Lung (tissue), 12 donors: ENCODE data around the gene COA4. TPM values are rescaled to one million over a fixed set of nuclear protein-coding genes. Genes with fewer than 3 reads are reported as not detected.
"Not testable (repeated sequence)": the region's sequence is repeated elsewhere in the genome, so short reads cannot be mapped to it uniquely, and the experiment has no call there.

Source experiments
- ATAC-seq: fragments of 200-7000 bp; cut with Tn5 transposase; one replicate; pipeline ENCODE4 v1.9.1; 2020; ENCODE audit warnings: moderate number of reproducible peaks; ENCODE audit not compliant: insufficient read depth, low FRiP score
- DNase-seq, 3 donors: peaks; one replicate each; pipeline ENCODE4 v3.0.0-alpha.2; 2013 to 2017
- H3K27ac ChIP-seq, 2 donors: one replicate each; pipeline ENCODE4 v1.5.1; 2013; ENCODE audit warnings: mild to moderate bottlenecking in 2 of 2, moderate library complexity in 2 of 2, control low read depth in 1 of 2, inconsistent platforms in 1 of 2, low read depth in 1 of 2, low read length in 1 of 2
- H3K27me3 ChIP-seq, 3 donors: one replicate each; pipeline ENCODE4 v1.5.1; 2013; ENCODE audit warnings: low read length in 2 of 3; ENCODE audit not compliant: control insufficient read depth in 3 of 3, insufficient read depth in 3 of 3
- H3K36me3 ChIP-seq, 4 donors: one replicate each; pipeline ENCODE4 v1.5.1; 2013; ENCODE audit warnings: low read length in 4 of 4, mild to moderate bottlenecking in 1 of 4, moderate library complexity in 1 of 4; ENCODE audit not compliant: control insufficient read depth in 4 of 4, insufficient read depth in 4 of 4
- H3K4me1 ChIP-seq, 5 donors: one replicate each; pipeline ENCODE4 v1.5.1; 2013; ENCODE audit warnings: low read length in 5 of 5, mild to moderate bottlenecking in 2 of 5, moderate library complexity in 1 of 5; ENCODE audit not compliant: control insufficient read depth in 5 of 5, insufficient read depth in 5 of 5
- H3K4me3 ChIP-seq: one replicate; pipeline ENCODE4 v1.5.1; 2013; ENCODE audit warnings: mild to moderate bottlenecking, control low read depth, moderate library complexity
- H3K9ac ChIP-seq, 2 donors: one replicate each; pipeline ENCODE4 v1.5.1; 2013; ENCODE audit warnings: low read length in 2 of 2, control low read depth in 1 of 2; ENCODE audit not compliant: insufficient read depth in 1 of 2
- H3K9me3 ChIP-seq, 4 donors: one replicate each; pipeline ENCODE4 v1.5.1; 2013; ENCODE audit warnings: low read length in 3 of 4, mild to moderate bottlenecking in 1 of 4, moderate library complexity in 1 of 4; ENCODE audit not compliant: control insufficient read depth in 4 of 4, insufficient read depth in 3 of 4
- WGBS, 2 donors: extraction: QIAGEN DNeasy Blood & Tissue Kit; methylation state at CpG; one replicate each; pipeline ENCODE4 v1.1.7; 2013; 5-methylcytosine and 5-hydroxymethylcytosine counted together
- polyA plus RNA-seq, 2 donors: library from polyadenylated mRNA; stranded (reverse); fragments of 200-250 nt; gene quantifications; one replicate each; pipeline ENCODE4 v1.2.1, GENCODE V29; 2013
- total RNA-seq, 2 donors: library from RNA; depleted of rRNA in 1 of 2; stranded (reverse); fragments of >200 nt in 1 of 2; gene quantifications; one replicate each; pipeline ENCODE4 v1.2.1, GENCODE V29; 2014 to 2021
- TF ChIP-seq, protein P1 (sequence below): IDR thresholded peaks from 2 replicates; pipeline ENCODE4 v1.5.1; 2012; ENCODE audit warnings: mild to moderate bottlenecking; ENCODE audit errors: control extremely low read depth, extremely low read depth
- donor health status: control.
- donor health status: control.
- donor health status: Bipolar disorder and iron deficiency.
- donor health status: healthy.
- donor health status: DM: yes; HTN: yes; CAD: no.

COA4 gene
- total and polyA plus RNA-seq, 4 donors: 40.0 to 105 (median 70.2) TPM

DNA sequence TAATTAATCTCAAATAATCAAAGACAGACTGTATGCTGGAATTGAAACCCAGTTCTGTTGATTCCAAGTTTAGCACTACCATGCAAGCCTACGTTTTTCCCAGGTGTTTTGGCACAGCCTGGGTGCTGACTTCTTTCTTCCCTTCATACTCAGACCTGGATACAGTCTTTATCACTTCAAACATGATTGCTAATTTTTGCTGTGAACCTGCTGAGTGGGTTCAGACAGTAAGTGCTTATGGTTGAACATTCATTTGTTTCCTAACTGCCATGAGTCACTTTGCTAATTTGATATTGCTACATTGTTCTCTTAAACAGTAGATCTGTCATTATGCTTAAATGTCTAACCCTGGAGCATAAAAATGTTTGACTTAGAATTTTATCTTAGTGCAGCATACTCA lies 12.4 kb upstream of the COA4 start:
- Histone ChIP-seq H3K27me3 (no peaks in the 10 kb centered on the region), H3K4me1 (no peaks in the 10 kb centered on the region), H3K9me3 (no peaks in the 10 kb centered on the region), H3K4me3 (no peak overlapping the region), H3K9ac (no peak overlapping the region), H3K27ac (no peak overlapping the region), H3K36me3 (peaks cover 3 to 18% (median 7%) of the 10 kb centered on the region in 4 donors)
- WGBS, 2 donors: 59 to 77% methylated on average over 1 of the region's 1 CpG
- TF ChIP-seq, protein P1, sequence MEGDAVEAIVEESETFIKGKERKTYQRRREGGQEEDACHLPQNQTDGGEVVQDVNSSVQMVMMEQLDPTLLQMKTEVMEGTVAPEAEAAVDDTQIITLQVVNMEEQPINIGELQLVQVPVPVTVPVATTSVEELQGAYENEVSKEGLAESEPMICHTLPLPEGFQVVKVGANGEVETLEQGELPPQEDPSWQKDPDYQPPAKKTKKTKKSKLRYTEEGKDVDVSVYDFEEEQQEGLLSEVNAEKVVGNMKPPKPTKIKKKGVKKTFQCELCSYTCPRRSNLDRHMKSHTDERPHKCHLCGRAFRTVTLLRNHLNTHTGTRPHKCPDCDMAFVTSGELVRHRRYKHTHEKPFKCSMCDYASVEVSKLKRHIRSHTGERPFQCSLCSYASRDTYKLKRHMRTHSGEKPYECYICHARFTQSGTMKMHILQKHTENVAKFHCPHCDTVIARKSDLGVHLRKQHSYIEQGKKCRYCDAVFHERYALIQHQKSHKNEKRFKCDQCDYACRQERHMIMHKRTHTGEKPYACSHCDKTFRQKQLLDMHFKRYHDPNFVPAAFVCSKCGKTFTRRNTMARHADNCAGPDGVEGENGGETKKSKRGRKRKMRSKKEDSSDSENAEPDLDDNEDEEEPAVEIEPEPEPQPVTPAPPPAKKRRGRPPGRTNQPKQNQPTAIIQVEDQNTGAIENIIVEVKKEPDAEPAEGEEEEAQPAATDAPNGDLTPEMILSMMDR: no peak
- DNase-seq: no peak
- ATAC-seq: no peak

DNA sequence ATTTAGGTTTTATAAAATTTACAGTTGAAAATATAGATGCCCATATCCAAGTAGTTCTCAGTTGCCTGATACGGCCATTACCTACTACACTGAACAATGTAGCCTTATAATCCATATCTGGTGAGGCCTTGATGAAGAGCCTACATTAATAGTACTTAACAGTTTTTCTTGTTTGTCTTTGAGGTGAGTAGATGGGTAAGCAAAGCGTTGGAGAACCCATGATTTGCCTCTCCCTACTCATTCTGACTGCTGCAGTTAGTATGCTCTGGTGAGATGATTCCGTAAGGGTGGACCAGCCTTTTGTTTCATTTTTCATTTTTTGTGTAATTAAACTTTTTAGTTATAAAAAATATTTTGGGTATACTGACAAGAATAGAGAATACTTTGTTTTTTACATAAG lies 11.6 kb upstream of the COA4 start:
- TF ChIP-seq, protein P1: no peak
- H3K4me3 ChIP-seq: no peak overlapping the region
- ATAC-seq: no peak
- H3K27me3 ChIP-seq: no peaks in the 10 kb centered on the region
- no peak overlapping the region for H3K9ac ChIP-seq
- WGBS, 2 donors: 71 to 94% methylated on average over 3 of the region's 3 CpGs
- H3K36me3 ChIP-seq: peaks cover 0 to 23% (median 6%) of the 10 kb centered on the region in 4 donors
- no peaks in the 10 kb centered on the region for H3K4me1 ChIP-seq
- no peak overlapping the region for H3K27ac ChIP-seq
- peak in 1 of 3 donors; percentile 8 for DNase-seq
- H3K9me3 ChIP-seq: no peaks in the 10 kb centered on the region

DNA sequence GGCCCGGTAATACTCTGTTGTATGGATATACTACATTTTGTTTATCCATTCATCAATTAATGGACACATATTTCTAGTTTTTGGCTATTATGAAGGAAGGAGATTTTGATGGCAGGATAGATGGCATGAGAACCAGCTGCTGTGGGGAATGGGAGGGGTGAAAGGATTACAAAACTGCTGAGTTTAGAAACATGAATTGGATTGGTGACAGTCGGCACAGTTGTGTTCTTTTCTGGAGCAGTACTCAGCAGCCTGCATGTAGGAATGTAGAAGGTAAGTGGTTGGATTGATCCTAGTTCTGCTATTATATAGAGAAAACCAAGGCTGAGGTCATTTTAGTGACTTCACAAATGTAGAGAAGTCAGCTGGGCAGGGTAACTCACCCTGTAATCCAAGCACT lies 7.2 kb upstream of the COA4 start:
- ATAC-seq: no peak
- 88 to 90% methylated on average over 2 of the region's 2 CpGs for WGBS, 2 donors
- TF ChIP-seq, protein P1: no peak

DNA sequence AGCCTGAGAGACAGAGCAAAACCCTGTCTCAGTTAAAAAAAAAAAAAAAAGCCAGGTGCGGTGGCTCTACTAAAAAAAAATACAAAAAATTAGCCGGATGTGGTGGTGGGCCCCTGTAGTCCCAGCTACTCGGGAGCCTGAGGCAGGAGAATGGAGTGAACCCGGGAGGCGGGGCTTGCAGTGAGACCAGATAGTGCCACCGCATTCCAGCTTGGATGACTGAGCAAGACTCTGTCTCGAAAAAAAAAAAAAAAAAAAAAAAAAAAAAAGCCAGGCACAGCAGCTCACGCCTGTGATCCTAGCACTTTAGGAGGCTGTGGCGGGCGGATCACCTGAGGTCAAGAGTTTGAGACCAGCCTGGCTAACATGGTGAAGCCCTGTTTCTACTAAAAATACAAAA lies 3.8 kb upstream of the COA4 start:
- ATAC-seq, H3K27me3 ChIP-seq, H3K27ac ChIP-seq, DNase-seq, H3K4me3 ChIP-seq, H3K9ac ChIP-seq, H3K9me3 ChIP-seq: not testable (repeated sequence)
- WGBS, 2 donors: 94 to 96% methylated on average over 10 of the region's 10 CpGs
- Histone ChIP-seq H3K4me1 (peaks cover 2 to 18% (median 3%) of the 10 kb centered on the region in 5 donors), H3K36me3 (peaks cover 0 to 12% (median 3%) of the 10 kb centered on the region in 4 donors)

More for the DNA sequence above, 7.2 kb upstream of the COA4 start:
- Histone ChIP-seq H3K9me3 (no peaks in the 10 kb centered on the region), H3K27me3 (no peaks in the 10 kb centered on the region), H3K36me3 (peaks cover 0 to 16% (median under 1%) of the 10 kb centered on the region in 4 donors), H3K27ac (no peak overlapping the region), H3K4me1 (no peaks in the 10 kb centered on the region), H3K9ac (no peak overlapping the region), H3K4me3 (no peak overlapping the region)
- DNase-seq: no peak
